GM12878 (cell line): Measurements from ENCODE around the gene NR2C2AP. TPM values are rescaled to one million over a fixed set of nuclear protein-coding genes. Genes with fewer than 3 reads are reported as not detected.

Source experiments
- CREM ChIP-seq: IDR thresholded peaks from 2 replicates; pipeline ENCODE4 v1.6.1; 2014; ENCODE audit warnings: antibody characterized with exemption, low read depth
- E2F8 ChIP-seq: fragments of 450-650 bp; IDR thresholded peaks from 2 replicates; pipeline ENCODE4 v1.6.1; 2018; ENCODE audit warnings: mild to moderate bottlenecking, low read depth, moderate library complexity; ENCODE audit not compliant: partially characterized antibody
- EZH2 ChIP-seq: IDR thresholded peaks from 2 replicates; pipeline ENCODE4 v1.6.1; 2012; ENCODE audit warnings: low read depth, mild to moderate bottlenecking, control low read depth, inconsistent platforms, low read length, borderline replicate concordance; ENCODE audit not compliant: control insufficient read depth
- HSF1 ChIP-seq: fragments of 150-350 bp; IDR thresholded peaks from 2 replicates; pipeline ENCODE4 v1.6.1; 2014; ENCODE audit warnings: mild to moderate bottlenecking, low read depth, low read length
- IRF4 ChIP-seq: IDR thresholded peaks from 2 replicates; pipeline ENCODE4 v1.6.1; 2011; ENCODE audit warnings: low read depth, low read length
- MEF2A ChIP-seq: IDR thresholded peaks from 2 replicates; pipeline ENCODE4 v1.6.1; 2011; ENCODE audit warnings: low read depth, mild to moderate bottlenecking, low read length, moderate library complexity; ENCODE audit not compliant: insufficient read depth
- MYB ChIP-seq: fragments of 150-350 bp; IDR thresholded peaks from 2 replicates; pipeline ENCODE4 v1.6.1; 2014; ENCODE audit warnings: mild to moderate bottlenecking, low read depth, low read length, borderline replicate concordance
- NFIC ChIP-seq: IDR thresholded peaks from 2 replicates; pipeline ENCODE4 v1.6.1; 2012; ENCODE audit warnings: low read depth, mild to moderate bottlenecking, inconsistent platforms, low read length, moderate library complexity
- POU2F2 ChIP-seq: IDR thresholded peaks from 3 replicates; pipeline ENCODE4 v1.6.1; 2011; ENCODE audit warnings: low read depth, mild to moderate bottlenecking, low read length, borderline replicate concordance
- PRDM15 ChIP-seq: fragments of 450-650 bp; formaldehyde crosslinking; IDR thresholded peaks from 2 replicates; pipeline ENCODE4 v1.4.0; 2020; ENCODE audit warnings: mild to moderate bottlenecking, moderate library complexity
- RBBP5 ChIP-seq: fragments of 200-600 bp; sonication (generic); conservative IDR thresholded peaks from 2 replicates; pipeline ENCODE4 v1.6.1; 2016
- SIN3A ChIP-seq: IDR thresholded peaks from 2 replicates; pipeline ENCODE4 v1.6.1; 2012; ENCODE audit warnings: low read depth, low read length, improper control_type of control experiment
- SMAD1 ChIP-seq: fragments of 450-650 bp; IDR thresholded peaks from 2 replicates; pipeline ENCODE4 v1.6.1; 2018; ENCODE audit warnings: mild to moderate bottlenecking, low read depth; ENCODE audit not compliant: partially characterized antibody
- SREBF2 ChIP-seq: IDR thresholded peaks from 2 replicates; pipeline ENCODE4 v1.6.1; 2012; ENCODE audit warnings: mild to moderate bottlenecking, low read length
- polyA plus RNA-seq, 11 experiments: library from polyadenylated mRNA; depleted of rRNA in 4 of 11; unstranded in 6 of 11; stranded (reverse) in 5 of 11; fragments of >200 nt; fragmentation: Nextera tagmentation in 4 of 11; fragmentation: Illumina TruSeq in 1 of 11; extraction: Ambion mirVana in 4 of 11; extraction: Trizol in 1 of 11; gene quantifications; 1 replicate in 1 of 11; 2 replicates in 10 of 11; pipeline versions ENCODE4 v1.2.1 to v1.2.3, GENCODE V29; 2011 to 2016; ENCODE audit warnings: inconsistent platforms in 2 of 11, missing spikeins in 2 of 11, low read depth in 1 of 11
- total RNA-seq, 4 experiments: library from RNA; depleted of rRNA in 3 of 4; stranded (reverse); fragments of >200 nt in 3 of 4; fragmentation: Illumina TruSeq in 1 of 4; extraction: Trizol in 1 of 4; gene quantifications; 2 replicates each; pipeline versions ENCODE4 v1.2.1 to v1.2.3, GENCODE V29; 2013 to 2021
- TF ChIP-seq, protein P1 (sequence below): IDR thresholded peaks from 2 replicates; pipeline ENCODE4 v1.6.1; 2012; ENCODE audit warnings: low read depth, low read length, improper control_type of control experiment
- TF ChIP-seq, protein P2 (sequence below): fragments of 450-650 bp; IDR thresholded peaks from 2 replicates; pipeline ENCODE4 v1.6.1; 2016; ENCODE audit warnings: mild to moderate bottlenecking, moderate library complexity, borderline replicate concordance

The NR2C2AP gene
- total and polyA plus RNA-seq, 10 of the 15 experiments (the other 5 are each of a cell fraction or from before 2014, with no cell fraction given), result 21.5 to 44.8 (median 28.1) TPM

GRCh38 chr19:19192078-19192882 lies 10.9 kb downstream of the NR2C2AP start, which contains the start of the genes BORCS8 and RFXANK (continued):
- TF ChIP-seq PRDM15 (CRISPR knock-in tag) (no peak), MEF2A (peak; percentile 71; the same call in 1 of the 2 replicates), IRF4 (peak; percentile 50; the same call in 1 of the 2 replicates), HSF1 (0 out of 2 replicates have a peak, but pooled peaks have one; percentile 19), RBBP5 (no peak), SIN3A (peak; percentile 82), E2F8 (peak; percentile 88), EZH2 (no peak), NFIC (no peak), SMAD1 (peak; percentile 23), POU2F2 (peak; percentile 79), MYB (no peak), SREBF2 (0 out of 2 replicates have a peak, but pooled peaks have one; percentile 10), CREM (peak; percentile 67; the same call in 1 of the 2 replicates)
- TF ChIP-seq, protein P1, sequence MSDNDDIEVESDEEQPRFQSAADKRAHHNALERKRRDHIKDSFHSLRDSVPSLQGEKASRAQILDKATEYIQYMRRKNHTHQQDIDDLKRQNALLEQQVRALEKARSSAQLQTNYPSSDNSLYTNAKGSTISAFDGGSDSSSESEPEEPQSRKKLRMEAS, result peak; percentile 58
- TF ChIP-seq, protein P2, sequence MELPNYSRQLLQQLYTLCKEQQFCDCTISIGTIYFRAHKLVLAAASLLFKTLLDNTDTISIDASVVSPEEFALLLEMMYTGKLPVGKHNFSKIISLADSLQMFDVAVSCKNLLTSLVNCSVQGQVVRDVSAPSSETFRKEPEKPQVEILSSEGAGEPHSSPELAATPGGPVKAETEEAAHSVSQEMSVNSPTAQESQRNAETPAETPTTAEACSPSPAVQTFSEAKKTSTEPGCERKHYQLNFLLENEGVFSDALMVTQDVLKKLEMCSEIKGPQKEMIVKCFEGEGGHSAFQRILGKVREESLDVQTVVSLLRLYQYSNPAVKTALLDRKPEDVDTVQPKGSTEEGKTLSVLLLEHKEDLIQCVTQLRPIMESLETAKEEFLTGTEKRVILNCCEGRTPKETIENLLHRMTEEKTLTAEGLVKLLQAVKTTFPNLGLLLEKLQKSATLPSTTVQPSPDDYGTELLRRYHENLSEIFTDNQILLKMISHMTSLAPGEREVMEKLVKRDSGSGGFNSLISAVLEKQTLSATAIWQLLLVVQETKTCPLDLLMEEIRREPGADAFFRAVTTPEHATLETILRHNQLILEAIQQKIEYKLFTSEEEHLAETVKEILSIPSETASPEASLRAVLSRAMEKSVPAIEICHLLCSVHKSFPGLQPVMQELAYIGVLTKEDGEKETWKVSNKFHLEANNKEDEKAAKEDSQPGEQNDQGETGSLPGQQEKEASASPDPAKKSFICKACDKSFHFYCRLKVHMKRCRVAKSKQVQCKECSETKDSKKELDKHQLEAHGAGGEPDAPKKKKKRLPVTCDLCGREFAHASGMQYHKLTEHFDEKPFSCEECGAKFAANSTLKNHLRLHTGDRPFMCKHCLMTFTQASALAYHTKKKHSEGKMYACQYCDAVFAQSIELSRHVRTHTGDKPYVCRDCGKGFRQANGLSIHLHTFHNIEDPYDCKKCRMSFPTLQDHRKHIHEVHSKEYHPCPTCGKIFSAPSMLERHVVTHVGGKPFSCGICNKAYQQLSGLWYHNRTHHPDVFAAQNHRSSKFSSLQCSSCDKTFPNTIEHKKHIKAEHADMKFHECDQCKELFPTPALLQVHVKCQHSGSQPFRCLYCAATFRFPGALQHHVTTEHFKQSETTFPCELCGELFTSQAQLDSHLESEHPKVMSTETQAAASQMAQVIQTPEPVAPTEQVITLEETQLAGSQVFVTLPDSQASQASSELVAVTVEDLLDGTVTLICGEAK, result peak; percentile 99
